ENCODE results near the gene RSPH3. TPM values are rescaled to one million over a fixed set of nuclear protein-coding genes. Genes with fewer than 3 reads are reported as not detected.

Gene RSPH3
- polyA plus RNA-seq, 1 donor (not counting 4 experiments of a cell fraction or from before 2014, with no cell fraction given) = 4.4 TPM

- no peak overlapping the region for H3K4me3 ChIP-seq (ENCODE audit: control insufficient read depth in 2 of 3, extremely low read depth in 1 of 3, insufficient read depth in 2 of 3, low read depth in 1 of 3, low read length in 3 of 3)
- peaks cover 15% of the 10 kb centered on the region for H3K4me1 ChIP-seq (ENCODE audit: control insufficient read depth, extremely low read depth, insufficient read depth, low read length)
- TF ChIP-seq, protein P1, sequence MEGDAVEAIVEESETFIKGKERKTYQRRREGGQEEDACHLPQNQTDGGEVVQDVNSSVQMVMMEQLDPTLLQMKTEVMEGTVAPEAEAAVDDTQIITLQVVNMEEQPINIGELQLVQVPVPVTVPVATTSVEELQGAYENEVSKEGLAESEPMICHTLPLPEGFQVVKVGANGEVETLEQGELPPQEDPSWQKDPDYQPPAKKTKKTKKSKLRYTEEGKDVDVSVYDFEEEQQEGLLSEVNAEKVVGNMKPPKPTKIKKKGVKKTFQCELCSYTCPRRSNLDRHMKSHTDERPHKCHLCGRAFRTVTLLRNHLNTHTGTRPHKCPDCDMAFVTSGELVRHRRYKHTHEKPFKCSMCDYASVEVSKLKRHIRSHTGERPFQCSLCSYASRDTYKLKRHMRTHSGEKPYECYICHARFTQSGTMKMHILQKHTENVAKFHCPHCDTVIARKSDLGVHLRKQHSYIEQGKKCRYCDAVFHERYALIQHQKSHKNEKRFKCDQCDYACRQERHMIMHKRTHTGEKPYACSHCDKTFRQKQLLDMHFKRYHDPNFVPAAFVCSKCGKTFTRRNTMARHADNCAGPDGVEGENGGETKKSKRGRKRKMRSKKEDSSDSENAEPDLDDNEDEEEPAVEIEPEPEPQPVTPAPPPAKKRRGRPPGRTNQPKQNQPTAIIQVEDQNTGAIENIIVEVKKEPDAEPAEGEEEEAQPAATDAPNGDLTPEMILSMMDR (optimal IDR thresholded peaks at IDR 0.05 in 1 of 3, IDR thresholded peaks at IDR 0.05 in 1 of 3, conservative IDR thresholded peaks at IDR 0.05 in 1 of 3; ENCODE audit: extremely low read depth in 1 of 3, insufficient read depth in 2 of 3, low read length in 3 of 3) = no peak
- no peak for TF ChIP-seq EZH2 (IDR thresholded peaks at IDR 0.05; ENCODE audit: low read length)
- DNase-seq (ENCODE audit: low read depth, low spot score) (no peak), FAIRE-seq (no peak)
- no peak overlapping the region for H3K9ac ChIP-seq (ENCODE audit: control insufficient read depth, extremely low read depth, insufficient read depth, low read length)
- no peaks in the 10 kb centered on the region for H3K27me3 ChIP-seq (ENCODE audit: control insufficient read depth, extremely low read depth, insufficient read depth, low read length)
- H3K9me1 ChIP-seq (ENCODE audit: control insufficient read depth, extremely low read depth, insufficient read depth, low read length) = no peaks in the 10 kb centered on the region
- no peak overlapping the region for H2AFZ ChIP-seq (ENCODE audit: control insufficient read depth, low read length)
- H3K4me2 ChIP-seq (ENCODE audit: control insufficient read depth, extremely low read depth, insufficient read depth, low read depth, low read length) = no peak overlapping the region
- H3K9me3 ChIP-seq (ENCODE audit: control insufficient read depth, low read depth, low read length) = no peaks in the 10 kb centered on the region
- no peaks in the 10 kb centered on the region for H4K20me1 ChIP-seq (ENCODE audit: control insufficient read depth, extremely low read depth, insufficient read depth, low read length)
- H3K27ac ChIP-seq (ENCODE audit: control insufficient read depth, insufficient read depth, low read length) = no peak overlapping the region
- H3K79me2 ChIP-seq (ENCODE audit: control insufficient read depth, insufficient read depth, low read length) = no peaks in the 10 kb centered on the region
- no peaks in the 10 kb centered on the region for H3K36me3 ChIP-seq (ENCODE audit: control insufficient read depth in 2 of 2, extremely low read depth in 1 of 2, insufficient read depth in 2 of 2, low read length in 2 of 2)
- dilution Hi-C loops (cut with MboI; ENCODE audit: extremely low pct_ligation_motif_present, low sequenced_read_pairs) = no loop called here
Measured at GRCh38 chr6:159043947-159044346, 43.9 kb upstream of the RSPH3 start.

DNA sequence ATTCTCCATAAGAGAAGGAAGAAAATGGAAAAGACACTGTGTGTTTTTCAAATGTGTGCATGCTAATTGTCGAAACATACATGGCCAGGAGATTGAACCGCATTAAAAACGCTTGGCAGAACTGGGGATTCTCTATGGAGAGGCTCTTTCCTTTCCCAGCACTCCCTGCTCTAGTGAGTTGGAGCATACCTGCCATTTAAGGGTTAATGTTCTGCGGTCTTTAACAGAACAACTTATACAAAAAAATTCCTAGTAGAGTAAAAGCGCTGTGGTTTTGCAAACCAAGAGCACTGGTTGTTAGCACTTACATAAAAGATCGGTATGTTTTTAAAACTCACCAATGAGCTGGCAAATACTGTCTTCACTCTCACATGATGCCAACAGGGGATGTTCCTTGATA is 43.2 kb upstream of the RSPH3 start:
- Histone ChIP-seq H2AFZ (ENCODE audit: control insufficient read depth, low read length) (no peak overlapping the region), H4K20me1 (ENCODE audit: control insufficient read depth, extremely low read depth, insufficient read depth, low read length) (no peaks in the 10 kb centered on the region), H3K4me2 (ENCODE audit: control insufficient read depth, extremely low read depth, insufficient read depth, low read depth, low read length) (no peak overlapping the region), H3K4me1 (ENCODE audit: control insufficient read depth, extremely low read depth, insufficient read depth, low read length) (peaks cover 21% of the 10 kb centered on the region), H3K27ac (ENCODE audit: control insufficient read depth, insufficient read depth, low read length) (no peak overlapping the region), H3K36me3 (ENCODE audit: control insufficient read depth in 2 of 2, extremely low read depth in 1 of 2, insufficient read depth in 2 of 2, low read length in 2 of 2) (no peaks in the 10 kb centered on the region), H3K9ac (ENCODE audit: control insufficient read depth, extremely low read depth, insufficient read depth, low read length) (no peak overlapping the region), H3K27me3 (ENCODE audit: control insufficient read depth, extremely low read depth, insufficient read depth, low read length) (no peaks in the 10 kb centered on the region), H3K79me2 (ENCODE audit: control insufficient read depth, insufficient read depth, low read length) (no peaks in the 10 kb centered on the region), H3K4me3 (ENCODE audit: control insufficient read depth in 2 of 3, extremely low read depth in 1 of 3, insufficient read depth in 2 of 3, low read depth in 1 of 3, low read length in 3 of 3) (no peak overlapping the region), H3K9me1 (ENCODE audit: control insufficient read depth, extremely low read depth, insufficient read depth, low read length) (no peaks in the 10 kb centered on the region), H3K9me3 (ENCODE audit: control insufficient read depth, low read depth, low read length) (no peaks in the 10 kb centered on the region)
- TF ChIP-seq, protein P1 (optimal IDR thresholded peaks at IDR 0.05 in 1 of 3, IDR thresholded peaks at IDR 0.05 in 1 of 3, conservative IDR thresholded peaks at IDR 0.05 in 1 of 3; ENCODE audit: extremely low read depth in 1 of 3, insufficient read depth in 2 of 3, low read length in 3 of 3) = no peak
- TF ChIP-seq EZH2 (IDR thresholded peaks at IDR 0.05; ENCODE audit: low read length) = no peak
- dilution Hi-C loops (cut with MboI; ENCODE audit: extremely low pct_ligation_motif_present, low sequenced_read_pairs) = no loop called here
- FAIRE-seq = no peak
- DNase-seq (ENCODE audit: low read depth, low spot score) = no peak

Measured in keratinocyte (primary cell).